ENCODE data around the gene TAF6.

Gene TAF6

DNA sequence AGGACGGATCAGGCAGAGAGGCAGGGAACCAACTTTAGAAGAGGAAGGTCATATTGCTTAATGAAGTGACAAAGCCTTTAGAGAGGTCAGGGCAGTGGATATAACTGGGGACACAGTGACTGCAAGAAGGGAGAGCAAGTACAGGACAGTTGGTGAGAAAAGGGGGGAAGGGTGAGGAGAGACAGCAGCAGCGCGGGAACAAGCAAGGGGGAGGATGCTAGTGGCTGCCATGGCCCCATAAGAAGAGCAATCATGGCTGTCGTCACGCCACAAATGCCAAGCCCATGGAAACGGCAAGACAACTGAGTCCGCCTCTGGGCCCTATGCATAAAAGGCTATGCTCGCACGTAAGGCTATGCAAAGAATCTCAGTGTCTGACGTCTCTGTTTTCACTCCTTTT, 46.7 kb downstream of the TAF6 start (continued):
- TF ChIP-seq FEZF1 (tag by site-specific recombination; IDR thresholded peaks at IDR 0.05) (no peak), ZNF37A (tag by site-specific recombination; IDR thresholded peaks at IDR 0.05) (no peak)

- Histone ChIP-seq H3K9me3 (ENCODE audit: control insufficient read depth, insufficient read depth, low read depth, low read length) (no peaks in the 10 kb centered on the region), H3K4me1 (ENCODE audit: control insufficient read depth, insufficient read depth, low read length) (no peaks in the 10 kb centered on the region), H3K27ac (ENCODE audit: extremely low read depth, low read depth, low read length) (no peak overlapping the region), H3K36me3 (ENCODE audit: control insufficient read depth in 2 of 2, insufficient read depth in 1 of 2, low read length in 2 of 2) (peaks cover 19 to 65% of the 10 kb centered on the region in 2 experiments; a peak in 2 of 3 replicates), H3K4me3 (ENCODE audit: low read depth, low read length) (no peak overlapping the region)
- TF ChIP-seq ZNF274 (IDR thresholded peaks at IDR 0.05; ENCODE audit: low read length) (no peak), ZNF274 (tag by site-specific recombination; IDR thresholded peaks at IDR 0.05; ENCODE audit: borderline replicate concordance) (peak; percentile 68; the same call in 1 of the 2 replicates), ZNF571 (tag by site-specific recombination; IDR thresholded peaks at IDR 0.05) (no peak), ZNF211 (tag by site-specific recombination; IDR thresholded peaks at IDR 0.05; ENCODE audit: low read depth) (no peak), SETDB1 (IDR thresholded peaks at IDR 0.05; ENCODE audit: insufficient read length, low read length) (peak; percentile 100)
- TF ChIP-seq, protein P1, sequence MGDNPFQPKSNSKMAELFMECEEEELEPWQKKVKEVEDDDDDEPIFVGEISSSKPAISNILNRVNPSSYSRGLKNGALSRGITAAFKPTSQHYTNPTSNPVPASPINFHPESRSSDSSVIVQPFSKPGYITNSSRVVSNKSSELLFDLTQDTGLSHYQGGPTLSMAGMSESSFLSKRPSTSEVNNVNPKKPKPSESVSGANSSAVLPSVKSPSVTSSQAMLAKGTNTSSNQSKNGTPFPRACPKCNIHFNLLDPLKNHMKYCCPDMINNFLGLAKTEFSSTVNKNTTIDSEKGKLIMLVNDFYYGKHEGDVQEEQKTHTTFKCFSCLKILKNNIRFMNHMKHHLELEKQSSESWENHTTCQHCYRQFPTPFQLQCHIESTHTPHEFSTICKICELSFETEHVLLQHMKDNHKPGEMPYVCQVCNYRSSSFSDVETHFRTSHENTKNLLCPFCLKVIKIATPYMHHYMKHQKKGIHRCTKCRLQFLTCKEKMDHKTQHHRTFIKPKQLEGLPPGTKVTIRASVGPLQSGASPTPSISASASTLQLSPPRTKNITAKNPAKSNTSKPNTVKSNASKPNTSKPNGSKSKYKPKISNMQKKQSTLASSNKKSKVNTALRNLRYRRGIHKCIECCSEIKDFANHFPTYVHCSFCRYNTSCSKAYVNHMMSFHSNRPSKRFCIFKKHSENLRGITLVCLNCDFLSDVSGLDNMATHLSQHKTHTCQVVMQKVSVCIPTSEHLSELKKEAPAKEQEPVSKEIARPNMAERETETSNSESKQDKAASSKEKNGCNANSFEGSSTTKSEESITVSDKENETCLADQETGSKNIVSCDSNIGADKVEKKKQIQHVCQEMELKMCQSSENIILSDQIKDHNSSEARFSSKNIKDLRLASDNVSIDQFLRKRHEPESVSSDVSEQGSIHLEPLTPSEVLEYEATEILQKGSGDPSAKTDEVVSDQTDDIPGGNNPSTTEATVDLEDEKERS (tag by site-specific recombination; IDR thresholded peaks at IDR 0.05): peak; percentile 70; the same call in 1 of the 2 replicates
- ChIA-PET CTCF (interaction anchor here (0.9 to 1.6 kb wide), 3 partner anchors 11 to 138 kb away, joined by 3 to 5 read pairs (median 3); no protein-coding TSS in a partner anchor), POLR2A (interaction anchor here (0.9 to 1.5 kb wide), 3 partner anchors 10 to 31 kb away, joined by 4 to 5 read pairs (median 4); partner anchors contain the start of genes AP4M1 and ZSCAN21)
Observed at GRCh38 chr7:100071018-100071723, 48.0 kb downstream of the TAF6 start.

- ChIA-PET POLR2A (interaction anchor here (0.9 to 1.5 kb wide), 4 partner anchors 10 to 76 kb away, joined by 3 to 4 read pairs (median 3); partner anchors contain the start of genes AP4M1 and ZSCAN21), CTCF (interaction anchor here (1.2 to 1.6 kb wide), 2 partner anchors 12 to 60 kb away, joined by 3 to 5 read pairs; no protein-coding TSS in a partner anchor)
- no peaks in the 10 kb centered on the region for H3K9me3 ChIP-seq (ENCODE audit: control insufficient read depth, insufficient read depth, low read depth, low read length)
- H3K27ac ChIP-seq (ENCODE audit: extremely low read depth, low read depth, low read length): no peak overlapping the region
- peaks cover 17 to 53% of the 10 kb centered on the region in 2 experiments; a peak in 2 of 3 replicates for H3K36me3 ChIP-seq (ENCODE audit: control insufficient read depth in 2 of 2, insufficient read depth in 1 of 2, low read length in 2 of 2)
- no peak overlapping the region for H3K4me3 ChIP-seq (ENCODE audit: low read depth, low read length)
- H3K4me1 ChIP-seq (ENCODE audit: control insufficient read depth, insufficient read depth, low read length): no peaks in the 10 kb centered on the region
- TF ChIP-seq REPIN1 (tag by site-specific recombination; IDR thresholded peaks at IDR 0.05; ENCODE audit: low read depth) (no peak), PRDM4 (tag by site-specific recombination; IDR thresholded peaks at IDR 0.05) (no peak), ZNF423 (tag by site-specific recombination; IDR thresholded peaks at IDR 0.05) (no peak), KLF1 (tag by site-specific recombination; IDR thresholded peaks at IDR 0.05) (no peak), ZNF560 (tag by site-specific recombination; IDR thresholded peaks at IDR 0.05; ENCODE audit: borderline replicate concordance) (no peak), ZNF335 (tag by site-specific recombination; conservative IDR thresholded peaks at IDR 0.05) (no peak), ZNF473 (tag by site-specific recombination; IDR thresholded peaks at IDR 0.05) (no peak), CTCF (tag by site-specific recombination; IDR thresholded peaks at IDR 0.05) (no peak), MYNN (tag by site-specific recombination; IDR thresholded peaks at IDR 0.05; ENCODE audit: borderline replicate concordance) (no peak), ZNF266 (tag by site-specific recombination; IDR thresholded peaks at IDR 0.05; ENCODE audit: low read depth) (no peak), ZNF596 (tag by site-specific recombination; IDR thresholded peaks at IDR 0.05) (no peak), ZNF549 (tag by site-specific recombination; IDR thresholded peaks at IDR 0.05) (no peak), ZBTB48 (tag by site-specific recombination; IDR thresholded peaks at IDR 0.05) (no peak), ZNF585B (tag by site-specific recombination; IDR thresholded peaks at IDR 0.05) (no peak), ZNF398 (tag by site-specific recombination; IDR thresholded peaks at IDR 0.05) (no peak)
Observed at GRCh38 chr7:100069991-100070390, 49.2 kb downstream of the TAF6 start.

Measured in HEK293 (cell line).